ENCODE results near the gene KAT14.
"Not testable (repeated sequence)": the region's sequence is repeated elsewhere in the genome, so short reads cannot be mapped to it uniquely, and the experiment has no call there.

KAT14 gene

DNA sequence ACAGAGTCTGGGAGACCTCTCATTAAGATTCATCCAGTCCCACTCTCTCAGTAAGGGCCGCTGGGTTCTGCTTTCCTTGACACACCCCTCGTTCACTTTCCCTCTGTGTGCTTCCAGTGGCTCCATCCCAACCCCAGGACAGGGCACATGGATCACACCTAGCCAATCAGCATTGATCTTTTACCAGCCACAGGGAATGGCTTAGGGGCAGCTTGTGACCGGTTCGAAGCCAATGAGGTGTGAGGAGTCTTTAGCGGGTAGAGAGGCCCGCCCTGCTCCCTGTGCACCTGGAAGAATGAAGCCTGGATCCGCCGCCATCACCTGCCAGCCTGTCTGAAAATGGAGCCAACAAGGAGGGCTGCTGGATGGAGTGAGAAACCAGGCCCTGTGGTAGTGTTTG lies 44.8 kb upstream of the KAT14 start:
- Mint-ChIP-seq H3K27ac (no peak overlapping the region), H3K4me3 (no peak overlapping the region), H3K4me1 (no peaks in the 10 kb centered on the region), H3K27me3 (ENCODE audit: low read depth, poor library complexity) (peaks cover 13% of the 10 kb centered on the region), H3K36me3 (ENCODE audit: low read depth) (no peaks in the 10 kb centered on the region), H3K9me3 (no peaks in the 10 kb centered on the region)
- DNase-seq: no peak
- TF ChIP-seq, protein P1, sequence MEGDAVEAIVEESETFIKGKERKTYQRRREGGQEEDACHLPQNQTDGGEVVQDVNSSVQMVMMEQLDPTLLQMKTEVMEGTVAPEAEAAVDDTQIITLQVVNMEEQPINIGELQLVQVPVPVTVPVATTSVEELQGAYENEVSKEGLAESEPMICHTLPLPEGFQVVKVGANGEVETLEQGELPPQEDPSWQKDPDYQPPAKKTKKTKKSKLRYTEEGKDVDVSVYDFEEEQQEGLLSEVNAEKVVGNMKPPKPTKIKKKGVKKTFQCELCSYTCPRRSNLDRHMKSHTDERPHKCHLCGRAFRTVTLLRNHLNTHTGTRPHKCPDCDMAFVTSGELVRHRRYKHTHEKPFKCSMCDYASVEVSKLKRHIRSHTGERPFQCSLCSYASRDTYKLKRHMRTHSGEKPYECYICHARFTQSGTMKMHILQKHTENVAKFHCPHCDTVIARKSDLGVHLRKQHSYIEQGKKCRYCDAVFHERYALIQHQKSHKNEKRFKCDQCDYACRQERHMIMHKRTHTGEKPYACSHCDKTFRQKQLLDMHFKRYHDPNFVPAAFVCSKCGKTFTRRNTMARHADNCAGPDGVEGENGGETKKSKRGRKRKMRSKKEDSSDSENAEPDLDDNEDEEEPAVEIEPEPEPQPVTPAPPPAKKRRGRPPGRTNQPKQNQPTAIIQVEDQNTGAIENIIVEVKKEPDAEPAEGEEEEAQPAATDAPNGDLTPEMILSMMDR (IDR thresholded peaks at IDR 0.05): no peak

DNA sequence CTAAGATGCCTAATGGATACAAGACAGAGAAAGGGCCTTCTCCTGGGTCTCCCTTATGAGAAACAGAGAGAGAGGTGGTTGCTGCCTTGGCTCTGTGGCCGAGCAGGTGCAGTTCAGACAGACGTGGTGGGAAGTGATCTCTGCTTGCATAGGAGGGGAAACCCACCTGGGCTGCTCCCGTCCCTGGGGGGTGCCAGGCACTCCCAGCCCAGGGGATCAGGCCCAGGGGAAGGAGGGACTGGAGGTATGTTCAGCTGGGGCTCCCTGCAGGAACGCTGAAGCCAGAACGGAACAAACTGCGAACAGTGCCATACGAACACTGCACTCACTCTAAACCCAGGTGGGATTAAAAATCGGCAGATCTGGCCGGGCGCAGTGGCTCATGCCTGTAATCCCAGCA lies 44.3 kb upstream of the KAT14 start:
- TF ChIP-seq, protein P1 (IDR thresholded peaks at IDR 0.05): no peak
- Mint-ChIP-seq H3K36me3 (ENCODE audit: low read depth) (no peaks in the 10 kb centered on the region), H3K4me1 (no peaks in the 10 kb centered on the region)

DNA sequence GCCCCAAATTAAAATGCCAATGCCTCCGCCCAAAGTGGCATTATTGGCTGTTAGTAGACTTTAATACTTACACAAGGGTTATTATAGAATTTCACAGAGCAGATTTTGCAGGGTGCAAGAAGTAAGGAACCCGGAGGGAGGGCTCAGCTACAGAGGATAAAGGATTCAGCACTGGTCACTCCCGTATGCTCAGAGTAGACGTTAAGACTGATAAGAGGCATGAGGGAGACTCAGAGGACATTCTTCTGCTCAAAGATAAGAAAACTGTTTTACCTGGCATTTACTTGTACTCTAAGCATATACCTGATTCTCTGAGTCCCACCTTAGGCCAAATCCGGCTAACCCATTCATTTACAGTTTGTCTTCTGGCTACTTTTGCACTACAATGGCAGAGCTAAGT lies 43.5 kb upstream of the KAT14 start:
- H3K36me3 Mint-ChIP-seq (ENCODE audit: low read depth): no peaks in the 10 kb centered on the region
- TF ChIP-seq, protein P1 (IDR thresholded peaks at IDR 0.05): no peak
- no peak overlapping the region for H3K27ac Mint-ChIP-seq
- peaks cover 9% of the 10 kb centered on the region for H3K27me3 Mint-ChIP-seq (ENCODE audit: low read depth, poor library complexity)
- H3K4me1 Mint-ChIP-seq: no peaks in the 10 kb centered on the region
- DNase-seq: no peak
- no peak overlapping the region for H3K4me3 Mint-ChIP-seq
- H3K9me3 Mint-ChIP-seq: no peaks in the 10 kb centered on the region

More for the DNA sequence above, 44.3 kb upstream of the KAT14 start:
- Mint-ChIP-seq H3K4me3 (no peak overlapping the region), H3K27me3 (ENCODE audit: low read depth, poor library complexity) (peaks cover 9% of the 10 kb centered on the region), H3K9me3 (no peaks in the 10 kb centered on the region), H3K27ac (no peak overlapping the region)
- no peak for DNase-seq

DNA sequence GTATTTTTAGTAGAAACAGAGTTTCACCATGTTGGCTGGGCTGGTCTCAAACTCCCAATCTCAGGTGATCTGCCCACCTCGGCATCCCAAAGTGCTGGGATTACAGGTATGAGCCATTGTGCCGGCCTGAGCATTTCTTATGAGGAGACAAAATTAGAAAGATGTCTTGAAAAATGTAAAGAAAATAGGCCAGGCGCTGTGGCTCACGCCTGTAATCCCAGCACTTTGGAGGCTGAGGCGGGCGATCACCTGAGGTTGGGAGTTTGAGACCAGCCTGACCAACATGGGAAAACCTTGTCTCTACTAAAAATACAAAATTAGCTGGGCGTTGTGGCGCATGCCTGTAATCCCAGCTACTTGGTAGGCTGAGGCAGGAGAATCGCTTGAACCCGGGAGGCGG lies 37.1 kb upstream of the KAT14 start:
- not testable (repeated sequence) for H3K4me3 Mint-ChIP-seq; H3K9me3 Mint-ChIP-seq; DNase-seq; H3K27ac Mint-ChIP-seq; H3K27me3 Mint-ChIP-seq (ENCODE audit: low read depth, poor library complexity); H3K36me3 Mint-ChIP-seq (ENCODE audit: low read depth)
- peaks cover 11% of the 10 kb centered on the region for H3K4me1 Mint-ChIP-seq

DNA sequence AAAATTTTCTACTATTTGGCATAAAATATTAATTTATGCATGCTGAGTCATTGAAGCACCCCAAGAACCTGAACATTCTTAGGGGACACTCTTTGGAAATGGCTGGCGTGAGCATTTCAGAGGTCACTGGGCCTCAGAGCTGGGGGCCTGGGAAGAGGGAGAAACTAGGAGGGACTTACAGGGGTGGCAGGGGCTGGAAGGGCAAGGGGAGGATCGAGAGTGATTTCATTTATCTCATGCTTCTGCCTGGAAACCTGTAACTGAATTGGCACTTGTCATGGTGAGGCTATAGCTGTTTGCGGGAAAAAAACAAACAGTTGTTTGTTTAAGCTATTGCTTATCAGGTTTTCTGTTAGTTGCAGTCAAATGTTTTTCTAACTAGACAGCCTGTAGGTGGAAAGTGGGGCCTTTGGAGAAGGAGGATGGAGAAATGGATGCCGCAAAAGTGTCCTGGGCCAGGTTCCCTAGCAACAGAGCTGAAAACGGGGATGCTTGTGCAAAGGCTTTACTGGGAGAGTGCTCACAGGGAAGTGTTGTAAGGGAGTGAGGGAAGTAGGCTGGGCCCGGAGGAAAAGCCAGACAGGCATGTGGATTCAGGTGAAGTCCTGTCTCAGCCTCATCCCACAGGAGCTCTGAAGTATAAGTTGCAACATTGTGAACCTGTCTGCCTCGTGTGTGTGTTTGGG lies 36.4 kb upstream of the KAT14 start:
- DNase-seq: no peak
- H3K27me3 Mint-ChIP-seq (ENCODE audit: low read depth, poor library complexity): peaks cover 5% of the 10 kb centered on the region
- TF ChIP-seq, protein P1 (IDR thresholded peaks at IDR 0.05): no peak
- H3K9me3 Mint-ChIP-seq: no peaks in the 10 kb centered on the region
- H3K4me1 Mint-ChIP-seq: peaks cover 11% of the 10 kb centered on the region
- no peaks in the 10 kb centered on the region for H3K36me3 Mint-ChIP-seq (ENCODE audit: low read depth)
- H3K27ac Mint-ChIP-seq: peak overlapping the region; percentile 43
- H3K4me3 Mint-ChIP-seq: no peak overlapping the region

DNA sequence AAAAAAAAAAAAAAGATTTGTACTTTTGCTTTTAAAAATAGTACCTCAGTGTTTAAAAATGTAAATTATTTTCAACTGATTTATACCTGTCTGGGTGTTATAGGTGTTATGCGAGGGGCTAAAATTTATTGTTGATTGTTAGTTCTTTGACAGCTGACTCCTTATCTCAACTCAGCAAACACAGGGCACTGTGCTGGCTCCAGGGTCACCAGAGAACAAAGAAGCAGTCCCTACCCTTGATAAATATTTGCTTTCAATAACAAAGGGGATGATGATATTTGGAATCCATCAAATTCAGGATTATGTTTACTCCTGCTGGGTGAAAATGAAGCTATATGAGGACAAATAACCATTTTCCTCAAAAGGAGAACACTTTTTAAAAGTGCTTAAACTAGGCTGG lies 34.2 kb upstream of the KAT14 start:
- Mint-ChIP-seq H3K27me3 (ENCODE audit: low read depth, poor library complexity) (peaks cover 11% of the 10 kb centered on the region), H3K4me3 (no peak overlapping the region), H3K9me3 (no peaks in the 10 kb centered on the region), H3K27ac (no peak overlapping the region), H3K4me1 (peaks cover 11% of the 10 kb centered on the region), H3K36me3 (ENCODE audit: low read depth) (no peaks in the 10 kb centered on the region)
- DNase-seq: no peak
- TF ChIP-seq, protein P1 (IDR thresholded peaks at IDR 0.05): no peak
